ENCODE results near the gene KCNA2.

DNA sequence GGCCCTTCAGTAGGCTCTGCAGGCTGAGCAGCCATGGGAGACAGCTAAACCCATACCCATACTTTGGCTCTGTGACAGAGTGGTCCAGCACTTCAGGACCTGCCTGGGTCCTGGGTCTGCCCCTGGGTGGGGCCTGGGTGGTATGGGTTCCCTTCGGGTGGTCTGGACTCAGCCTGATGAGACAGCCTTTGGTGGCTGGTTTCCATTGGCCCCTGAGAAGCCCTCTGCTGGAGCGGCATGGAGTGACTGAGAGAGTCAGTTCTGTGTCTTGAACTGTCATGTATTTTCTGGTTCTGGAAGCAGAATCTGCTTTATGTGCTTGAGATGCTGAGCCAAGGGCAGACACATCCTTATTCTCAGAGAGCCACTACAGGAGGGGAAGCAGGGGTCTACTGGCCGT is 31.3 kb upstream of the KCNA2 start:
- TF ChIP-seq EZH2 (IDR thresholded peaks at IDR 0.05; ENCODE audit: borderline replicate concordance, insufficient read depth, low read depth, low read length, poor library complexity, severe bottlenecking): no peak
- TF ChIP-seq, protein P1, sequence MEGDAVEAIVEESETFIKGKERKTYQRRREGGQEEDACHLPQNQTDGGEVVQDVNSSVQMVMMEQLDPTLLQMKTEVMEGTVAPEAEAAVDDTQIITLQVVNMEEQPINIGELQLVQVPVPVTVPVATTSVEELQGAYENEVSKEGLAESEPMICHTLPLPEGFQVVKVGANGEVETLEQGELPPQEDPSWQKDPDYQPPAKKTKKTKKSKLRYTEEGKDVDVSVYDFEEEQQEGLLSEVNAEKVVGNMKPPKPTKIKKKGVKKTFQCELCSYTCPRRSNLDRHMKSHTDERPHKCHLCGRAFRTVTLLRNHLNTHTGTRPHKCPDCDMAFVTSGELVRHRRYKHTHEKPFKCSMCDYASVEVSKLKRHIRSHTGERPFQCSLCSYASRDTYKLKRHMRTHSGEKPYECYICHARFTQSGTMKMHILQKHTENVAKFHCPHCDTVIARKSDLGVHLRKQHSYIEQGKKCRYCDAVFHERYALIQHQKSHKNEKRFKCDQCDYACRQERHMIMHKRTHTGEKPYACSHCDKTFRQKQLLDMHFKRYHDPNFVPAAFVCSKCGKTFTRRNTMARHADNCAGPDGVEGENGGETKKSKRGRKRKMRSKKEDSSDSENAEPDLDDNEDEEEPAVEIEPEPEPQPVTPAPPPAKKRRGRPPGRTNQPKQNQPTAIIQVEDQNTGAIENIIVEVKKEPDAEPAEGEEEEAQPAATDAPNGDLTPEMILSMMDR (IDR thresholded peaks at IDR 0.05): no peak

Data from B cell (primary cell).